Measurements from ENCODE around the gene IFRD2.

IFRD2 gene

GRCh38 chr3:50319894-50320625 is 27.8 kb upstream of the IFRD2 start:
- H3K4me3 ChIP-seq (ENCODE audit: low read depth, low read length) = peak overlapping the region; percentile 87
- TF ChIP-seq CTCF (IDR thresholded peaks at IDR 0.05; ENCODE audit: borderline replicate concordance, insufficient read depth, low read depth, low read length) = no peak

DNA sequence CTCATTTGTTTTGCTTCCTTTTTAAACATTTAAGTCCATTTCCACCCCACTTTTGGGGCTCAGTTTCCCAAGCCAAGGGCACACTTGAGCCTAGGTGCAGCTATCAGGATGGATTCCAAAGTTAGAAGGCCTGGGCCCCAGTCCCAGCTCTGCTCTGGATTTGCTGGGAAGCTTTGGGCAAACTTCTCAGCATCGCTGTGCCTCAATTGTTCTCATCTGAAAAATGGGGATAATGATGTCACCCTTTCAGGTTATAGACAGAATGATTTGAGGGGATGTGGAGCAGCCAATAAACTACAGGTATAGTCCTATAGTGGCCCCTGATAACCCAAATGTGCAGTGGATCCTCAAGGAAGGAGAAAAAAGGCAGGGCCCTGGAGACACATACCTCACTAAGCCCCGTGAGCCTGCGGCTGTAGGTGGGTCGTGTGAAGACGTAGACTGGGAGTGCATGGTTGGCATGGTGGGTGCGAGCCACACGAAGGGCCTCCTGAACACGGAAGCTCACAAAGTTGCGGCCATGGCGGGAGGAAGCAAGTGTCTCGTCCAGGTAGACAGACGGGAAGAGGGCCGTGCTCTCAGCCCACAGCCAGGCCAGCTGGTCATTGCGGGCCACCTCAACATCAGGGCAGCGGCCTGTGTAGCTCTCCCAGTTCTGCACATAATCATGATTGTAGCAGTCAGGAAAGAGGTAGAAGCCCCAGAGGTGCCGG is 27.1 kb upstream of the IFRD2 start:
- no peak overlapping the region for H3K4me3 ChIP-seq (ENCODE audit: low read depth, low read length)
- TF ChIP-seq CTCF (IDR thresholded peaks at IDR 0.05; ENCODE audit: borderline replicate concordance, insufficient read depth, low read depth, low read length) = no peak

DNA sequence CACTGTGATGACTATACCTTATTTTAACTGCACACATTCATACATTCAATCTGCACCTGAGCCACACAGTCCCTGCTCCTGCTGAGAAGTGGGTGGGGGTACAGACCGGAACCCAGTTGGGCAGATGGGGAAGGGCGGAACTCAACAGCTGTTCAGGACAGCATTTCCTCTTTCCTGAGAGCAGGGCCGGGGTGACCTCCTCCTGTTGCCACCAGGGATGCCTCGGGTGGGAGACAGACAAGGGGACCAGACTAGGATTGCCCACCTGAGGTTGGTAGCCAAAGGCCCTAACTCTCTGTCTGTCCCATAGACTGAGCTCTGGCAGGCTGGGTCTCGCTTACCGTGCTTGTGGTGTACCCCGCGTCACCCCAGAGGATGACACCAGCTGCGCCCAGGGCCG is 26.4 kb upstream of the IFRD2 start:
- TF ChIP-seq CTCF (IDR thresholded peaks at IDR 0.05; ENCODE audit: borderline replicate concordance, insufficient read depth, low read depth, low read length) = no peak
- H3K4me3 ChIP-seq (ENCODE audit: low read depth, low read length) = no peak overlapping the region

DNA sequence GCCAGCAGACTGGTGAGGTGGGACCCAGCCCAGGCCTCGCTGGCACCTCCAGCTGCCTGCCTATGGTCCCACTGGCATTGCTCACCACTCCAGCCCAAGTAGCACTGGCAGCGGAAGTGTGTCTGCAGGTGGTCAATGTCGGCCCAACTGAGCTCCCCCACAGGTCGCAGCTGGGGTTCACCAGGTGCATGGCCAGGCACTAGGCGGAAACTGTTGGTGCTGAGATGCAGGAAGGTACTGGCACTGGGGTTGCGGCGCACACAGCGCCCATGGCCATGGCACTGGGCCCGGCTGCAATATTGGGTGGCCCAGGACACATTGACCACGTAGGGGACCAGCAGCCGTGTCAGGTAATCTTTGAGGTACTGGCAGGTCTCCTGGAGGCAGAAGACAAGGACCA is 25.9 kb upstream of the IFRD2 start:
- H3K4me3 ChIP-seq (ENCODE audit: low read depth, low read length) = no peak overlapping the region
- no peak for TF ChIP-seq CTCF (IDR thresholded peaks at IDR 0.05; ENCODE audit: borderline replicate concordance, insufficient read depth, low read depth, low read length)

DNA sequence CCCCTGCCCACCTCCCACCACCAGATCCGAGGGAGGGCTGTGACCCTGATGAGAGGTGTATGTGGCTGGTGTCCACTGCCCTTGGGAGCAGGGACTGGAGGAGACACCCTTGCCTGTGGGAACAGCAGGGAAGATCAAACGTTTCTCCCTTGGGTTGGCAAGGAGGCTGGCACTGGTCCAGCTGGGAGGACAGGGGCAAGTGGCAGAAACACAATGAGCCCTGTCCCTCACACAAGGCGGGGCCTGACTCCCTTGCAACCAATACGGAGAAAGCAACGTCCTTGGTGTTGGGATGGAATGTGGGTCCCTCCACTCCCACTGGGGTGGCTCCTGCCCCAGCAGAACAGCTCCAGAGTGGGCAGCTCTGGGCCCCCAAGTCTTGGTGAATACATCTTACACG is 25.1 kb upstream of the IFRD2 start:
- no peak overlapping the region for H3K4me3 ChIP-seq (ENCODE audit: low read depth, low read length)
- no peak for TF ChIP-seq CTCF (IDR thresholded peaks at IDR 0.05; ENCODE audit: borderline replicate concordance, insufficient read depth, low read depth, low read length)

DNA sequence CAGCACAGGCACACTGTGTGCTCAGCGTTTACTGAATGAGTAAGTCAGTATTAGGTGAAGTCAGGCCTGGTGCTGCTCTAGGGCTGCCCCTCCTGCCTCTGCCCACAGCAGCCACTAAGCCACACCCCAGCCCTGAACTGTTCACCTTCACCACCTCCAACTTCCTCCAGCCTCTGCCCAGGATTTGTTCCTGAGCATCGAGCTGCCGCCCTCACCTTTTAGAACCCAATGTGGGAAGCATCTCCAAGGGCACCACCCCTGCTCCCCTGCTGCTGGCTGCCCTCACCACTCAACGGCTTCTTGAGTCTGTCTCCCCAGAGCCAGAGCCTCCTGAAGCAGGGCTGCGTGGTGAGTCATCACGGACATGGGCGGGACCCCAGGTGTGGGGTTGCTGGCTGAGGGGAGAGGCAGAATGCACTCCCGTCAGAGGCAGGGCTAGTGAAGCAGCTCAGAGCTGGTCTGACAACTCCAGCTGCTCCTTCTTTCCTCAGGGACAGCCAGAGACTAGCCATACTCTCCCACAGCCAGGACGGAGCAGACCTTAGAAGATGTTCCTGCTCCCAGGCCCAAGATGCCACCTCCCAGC is 24.5 kb upstream of the IFRD2 start:
- TF ChIP-seq CTCF (IDR thresholded peaks at IDR 0.05; ENCODE audit: borderline replicate concordance, insufficient read depth, low read depth, low read length) = no peak
- no peak overlapping the region for H3K4me3 ChIP-seq (ENCODE audit: low read depth, low read length)

All from GM12875 (cell line).